ENCODE measurements around the gene USH1C. TPM values are rescaled to one million over a fixed set of nuclear protein-coding genes. Genes with fewer than 3 reads are reported as not detected.
A peak's percentile ranks its signal among the peaks of the same experiment; 100 is the strongest.

Gene USH1C
- total RNA-seq, 1 experiment from 2014 or later: 17.5 TPM

DNA sequence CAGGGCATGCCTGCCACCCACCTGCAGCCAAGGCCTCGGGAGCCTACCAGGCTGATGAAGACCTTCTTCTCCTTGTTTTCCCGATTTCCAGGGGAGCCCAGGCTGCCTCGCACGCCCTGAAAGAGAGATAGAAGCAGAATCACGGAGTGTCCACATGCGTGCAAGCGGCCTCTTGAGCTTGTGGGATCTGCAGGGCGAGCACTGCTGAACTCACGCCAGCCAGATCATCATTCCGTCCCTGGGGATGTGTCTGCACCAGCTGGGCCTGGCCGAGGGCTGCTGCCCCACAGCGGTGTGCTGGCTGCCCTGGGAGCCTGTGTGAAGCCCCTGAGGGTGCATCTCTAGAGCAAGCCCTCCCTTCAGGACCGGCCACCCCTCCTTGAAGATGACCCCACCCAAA, 17.9 kb downstream of the USH1C start:
- intact Hi-C loops (cut with micrococcal nuclease; ENCODE audit: unreplicated experiment): no loop called here
- BruUV-seq (replicated peaks): no TSS peak
- H3K4me1 Mint-ChIP-seq (ENCODE audit: low read depth, unreplicated experiment): no peaks in the 10 kb centered on the region
- no peak overlapping the region for H3K4me3 Mint-ChIP-seq (ENCODE audit: low read depth, unreplicated experiment)
- TF ChIP-seq CTCF (IDR thresholded peaks at IDR 0.05; ENCODE audit: unreplicated experiment): no peak
- H3K36me3 Mint-ChIP-seq (ENCODE audit: insufficient read depth, unreplicated experiment): peaks cover 11% of the 10 kb centered on the region
- no peak overlapping the region for H3K27ac Mint-ChIP-seq (ENCODE audit: unreplicated experiment)
- CTCF ChIA-PET: interaction anchor here (1.0 to 1.6 kb wide), 3 partner anchors 17 to 142 kb away, joined by 3 to 4 read pairs (median 3); partner anchors contain the start of gene USH1C
- DNase-seq: no peak
- no peaks in the 10 kb centered on the region for H3K27me3 Mint-ChIP-seq (ENCODE audit: unreplicated experiment)
- no peaks in the 10 kb centered on the region for H3K9me3 Mint-ChIP-seq (ENCODE audit: low read depth, unreplicated experiment)

GRCh38 chr11:17525570-17525969, 18.6 kb downstream of the USH1C start:
- peaks cover 11% of the 10 kb centered on the region for H3K36me3 Mint-ChIP-seq (ENCODE audit: insufficient read depth, unreplicated experiment)
- CTCF ChIA-PET: interaction anchor here (1.0 to 1.6 kb wide), 4 partner anchors 18 to 141 kb away, joined by 3 to 4 read pairs (median 3); partner anchors contain the start of gene USH1C

GRCh38 chr11:17524221-17524620, 20.0 kb downstream of the USH1C start:
- Mint-ChIP-seq H3K27ac (ENCODE audit: unreplicated experiment) (no peak overlapping the region), H3K4me1 (ENCODE audit: low read depth, unreplicated experiment) (no peaks in the 10 kb centered on the region), H3K9me3 (ENCODE audit: low read depth, unreplicated experiment) (no peaks in the 10 kb centered on the region), H3K4me3 (ENCODE audit: low read depth, unreplicated experiment) (no peak overlapping the region), H3K36me3 (ENCODE audit: insufficient read depth, unreplicated experiment) (peaks cover 11% of the 10 kb centered on the region), H3K27me3 (ENCODE audit: unreplicated experiment) (no peaks in the 10 kb centered on the region)
- no TSS peak for BruUV-seq (replicated peaks)
- no peak for TF ChIP-seq CTCF (IDR thresholded peaks at IDR 0.05; ENCODE audit: unreplicated experiment)
- CTCF ChIA-PET: no interaction called here
- intact Hi-C loops (cut with micrococcal nuclease; ENCODE audit: unreplicated experiment): no loop called here
- no peak for DNase-seq

More at GRCh38 chr11:17525570-17525969, 18.6 kb downstream of the USH1C start:
- Mint-ChIP-seq H3K9me3 (ENCODE audit: low read depth, unreplicated experiment) (no peaks in the 10 kb centered on the region), H3K27me3 (ENCODE audit: unreplicated experiment) (no peaks in the 10 kb centered on the region), H3K27ac (ENCODE audit: unreplicated experiment) (no peak overlapping the region), H3K4me3 (ENCODE audit: low read depth, unreplicated experiment) (no peak overlapping the region), H3K4me1 (ENCODE audit: low read depth, unreplicated experiment) (no peaks in the 10 kb centered on the region)
- no peak for TF ChIP-seq CTCF (IDR thresholded peaks at IDR 0.05; ENCODE audit: unreplicated experiment)
- intact Hi-C loops (cut with micrococcal nuclease; ENCODE audit: unreplicated experiment): no loop called here
- peak; percentile 38 for DNase-seq
- no TSS peak for BruUV-seq (replicated peaks)

GRCh38 chr11:17522655-17523054, 21.6 kb downstream of the USH1C start:
- Mint-ChIP-seq H3K27ac (ENCODE audit: unreplicated experiment) (no peak overlapping the region), H3K27me3 (ENCODE audit: unreplicated experiment) (no peaks in the 10 kb centered on the region), H3K4me3 (ENCODE audit: low read depth, unreplicated experiment) (no peak overlapping the region), H3K36me3 (ENCODE audit: insufficient read depth, unreplicated experiment) (peaks cover 11% of the 10 kb centered on the region), H3K9me3 (ENCODE audit: low read depth, unreplicated experiment) (no peaks in the 10 kb centered on the region), H3K4me1 (ENCODE audit: low read depth, unreplicated experiment) (no peaks in the 10 kb centered on the region)
- intact Hi-C loops (cut with micrococcal nuclease; ENCODE audit: unreplicated experiment): no loop called here
- DNase-seq: no peak
- no peak for TF ChIP-seq CTCF (IDR thresholded peaks at IDR 0.05; ENCODE audit: unreplicated experiment)
- no TSS peak for BruUV-seq (replicated peaks)
- CTCF ChIA-PET: interaction anchor here (0.6 to 1.6 kb wide), 3 partner anchors 15 to 175 kb away, joined by 4 to 5 read pairs (median 4); no protein-coding TSS in a partner anchor
